ENCODE measurements around the gene RNF150.

DNA sequence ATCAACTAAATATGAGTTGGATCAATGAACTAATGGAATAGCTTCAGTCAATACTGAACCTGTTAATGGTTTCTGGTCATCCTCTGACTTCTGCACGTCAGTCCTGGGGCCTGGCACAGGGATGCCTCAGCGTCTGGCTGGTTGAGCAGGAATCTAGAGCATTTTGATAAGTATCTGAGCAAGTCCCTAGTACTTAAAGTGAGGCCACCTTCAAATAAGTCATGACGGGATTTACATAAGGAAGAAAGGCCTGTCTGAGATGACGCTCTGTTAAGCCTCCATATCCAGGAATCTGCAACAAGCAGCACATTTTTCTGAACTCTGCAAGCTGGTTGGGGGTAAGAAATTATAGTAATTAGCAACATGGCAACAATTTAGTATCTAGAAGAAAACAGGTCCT is 293.9 kb downstream of the RNF150 start:
- TF ChIP-seq, protein P1, sequence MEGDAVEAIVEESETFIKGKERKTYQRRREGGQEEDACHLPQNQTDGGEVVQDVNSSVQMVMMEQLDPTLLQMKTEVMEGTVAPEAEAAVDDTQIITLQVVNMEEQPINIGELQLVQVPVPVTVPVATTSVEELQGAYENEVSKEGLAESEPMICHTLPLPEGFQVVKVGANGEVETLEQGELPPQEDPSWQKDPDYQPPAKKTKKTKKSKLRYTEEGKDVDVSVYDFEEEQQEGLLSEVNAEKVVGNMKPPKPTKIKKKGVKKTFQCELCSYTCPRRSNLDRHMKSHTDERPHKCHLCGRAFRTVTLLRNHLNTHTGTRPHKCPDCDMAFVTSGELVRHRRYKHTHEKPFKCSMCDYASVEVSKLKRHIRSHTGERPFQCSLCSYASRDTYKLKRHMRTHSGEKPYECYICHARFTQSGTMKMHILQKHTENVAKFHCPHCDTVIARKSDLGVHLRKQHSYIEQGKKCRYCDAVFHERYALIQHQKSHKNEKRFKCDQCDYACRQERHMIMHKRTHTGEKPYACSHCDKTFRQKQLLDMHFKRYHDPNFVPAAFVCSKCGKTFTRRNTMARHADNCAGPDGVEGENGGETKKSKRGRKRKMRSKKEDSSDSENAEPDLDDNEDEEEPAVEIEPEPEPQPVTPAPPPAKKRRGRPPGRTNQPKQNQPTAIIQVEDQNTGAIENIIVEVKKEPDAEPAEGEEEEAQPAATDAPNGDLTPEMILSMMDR (IDR thresholded peaks at IDR 0.05) = no peak
- TF ChIP-seq POLR2A (IDR thresholded peaks at IDR 0.05) = no peak

Data from adrenal gland (tissue), 5 donors.